Thyroid gland (tissue), 4 donors: Measurements from ENCODE around the gene HSPA12A. TPM values are rescaled to one million over a fixed set of nuclear protein-coding genes. Genes with fewer than 3 reads are reported as not detected.

Experiments used
- DNase-seq, 2 donors: peaks; one replicate each; pipeline ENCODE4 v3.0.0-alpha.2; 2019
- H3K27ac ChIP-seq, 3 donors: fragments of 200-600 bp; sonication (generic); 1 replicate in 2 of 3; 2 replicates in 1 of 3; pipeline ENCODE4 v1.5.1; 2016 to 2019; ENCODE audit warnings: mild to moderate bottlenecking in 1 of 3, moderate library complexity in 1 of 3
- H3K27me3 ChIP-seq: fragments of 200-600 bp; sonication (generic); one replicate; pipeline ENCODE4 v1.5.1; 2019
- H3K36me3 ChIP-seq, 2 donors: fragments of 200-600 bp; sonication (generic); one replicate each; pipeline ENCODE4 v1.5.1; 2016 to 2019
- H3K4me1 ChIP-seq, 2 donors: fragments of 200-600 bp; sonication (generic); one replicate each; pipeline ENCODE4 v1.5.1; 2017 to 2019
- H3K4me3 ChIP-seq, 3 donors: fragments of 200-600 bp; sonication (generic); replicated peaks in 1 of 3; 1 replicate in 2 of 3; 2 replicates in 1 of 3; pipeline ENCODE4 v1.5.1; 2016; ENCODE audit warnings: mild to moderate bottlenecking in 1 of 3
- H3K9me3 ChIP-seq: fragments of 200-600 bp; sonication (generic); one replicate; pipeline ENCODE4 v1.5.1; 2017
- CTCF ChIP-seq, 6 experiments: fragments of 200-600 bp in 3 of 6; fragments of 450-650 bp in 3 of 6; sonication (generic) in 3 of 6; IDR thresholded peaks; one replicate each; pipeline ENCODE4 v1.5.1; 2016 to 2019; ENCODE audit warnings: antibody characterized with exemption in 6 of 6, mild to moderate bottlenecking in 2 of 6, inconsistent platforms in 1 of 6, moderate library complexity in 1 of 6
- POLR2A ChIP-seq, 2 donors: fragments of 450-650 bp; IDR thresholded peaks; one replicate each; pipeline ENCODE4 v1.6.1; 2017; ENCODE audit warnings: antibody characterized with exemption in 2 of 2, mild to moderate bottlenecking in 2 of 2, moderate library complexity in 1 of 2
- WGBS, 2 donors: methylation state at CpG; one replicate each; pipeline ENCODE4 v1.1.5; 2017; 5-methylcytosine and 5-hydroxymethylcytosine counted together
- intact Hi-C: fragments of 100-400 bp; cut with DNase I; formaldehyde crosslinking; loops from one replicate; pipeline ENCODE4 v1.15.1; 2023
- total RNA-seq, 4 donors: library from RNA; depleted of rRNA; stranded (reverse); fragments of >200 nt; gene quantifications; one replicate each; pipeline ENCODE4 v1.2.3, GENCODE V29; 2016

HSPA12A gene
- total RNA-seq, 4 donors from 2014 or later, result 22.6 to 37.3 (median 34.6) TPM

GRCh38 chr10:116683166-116683565 lies 59.2 kb downstream of the HSPA12A start:
- Histone ChIP-seq H3K27me3 (no peaks in the 10 kb centered on the region), H3K36me3 (no peaks in the 10 kb centered on the region), H3K9me3 (no peaks in the 10 kb centered on the region), H3K27ac (no peak overlapping the region), H3K4me3 (no peak overlapping the region), H3K4me1 (peaks cover 3 to 18% of the 10 kb centered on the region in 2 donors)
- 93 to 94% methylated on average over 9 of the region's 9 CpGs for WGBS, 2 donors
- TF ChIP-seq CTCF (IDR thresholded peaks at IDR 0.05) (no peak), POLR2A (IDR thresholded peaks at IDR 0.05) (no peak)
- intact Hi-C loops, result loop anchor here (5.0 kb wide), 1 partner anchor 104 kb away; no protein-coding TSS in a partner anchor
- no peak for DNase-seq

- 95 to 96% methylated on average over 15 of the region's 15 CpGs for WGBS, 2 donors
- H3K4me3 ChIP-seq, result no peak overlapping the region
- H3K9me3 ChIP-seq, result no peaks in the 10 kb centered on the region
- peaks cover 3 to 12% of the 10 kb centered on the region in 2 donors for H3K4me1 ChIP-seq
- DNase-seq, result no peak
- TF ChIP-seq CTCF (IDR thresholded peaks at IDR 0.05) (no peak), POLR2A (IDR thresholded peaks at IDR 0.05) (no peak)
- intact Hi-C loops, result no loop called here
- peaks cover 2 to 7% of the 10 kb centered on the region in 2 donors for H3K36me3 ChIP-seq
- no peak overlapping the region for H3K27ac ChIP-seq
- no peaks in the 10 kb centered on the region for H3K27me3 ChIP-seq
These were observed 63.0 kb downstream of the HSPA12A start for GRCh38 chr10:116679351-116679750.

- Histone ChIP-seq H3K27me3 (no peaks in the 10 kb centered on the region), H3K4me1 (no peaks in the 10 kb centered on the region), H3K36me3 (peaks cover 2 to 12% of the 10 kb centered on the region in 2 donors), H3K27ac (no peak overlapping the region), H3K4me3 (no peak overlapping the region), H3K9me3 (no peaks in the 10 kb centered on the region)
- no peak for DNase-seq
- no peak for TF ChIP-seq POLR2A (IDR thresholded peaks at IDR 0.05)
- TF ChIP-seq CTCF (IDR thresholded peaks at IDR 0.05), result no peak
- intact Hi-C loops, result no loop called here
- WGBS, 2 donors, result 88 to 92% methylated on average over 8 of the region's 8 CpGs
These were observed 65.7 kb downstream of the HSPA12A start for GRCh38 chr10:116676633-116677032.

GRCh38 chr10:116676118-116676517 lies 66.2 kb downstream of the HSPA12A start:
- TF ChIP-seq POLR2A (IDR thresholded peaks at IDR 0.05) (no peak), CTCF (IDR thresholded peaks at IDR 0.05) (no peak)
- Histone ChIP-seq H3K36me3 (peaks cover 2 to 12% of the 10 kb centered on the region in 2 donors), H3K9me3 (no peaks in the 10 kb centered on the region), H3K27me3 (no peaks in the 10 kb centered on the region), H3K27ac (no peak overlapping the region), H3K4me3 (no peak overlapping the region), H3K4me1 (no peaks in the 10 kb centered on the region)
- intact Hi-C loops, result no loop called here
- DNase-seq, result no peak
- WGBS, 2 donors, result 82 to 83% methylated on average over 8 to 11 of the region's 11 CpGs

- 92 to 93% methylated on average over 23 to 24 of the region's 32 CpGs for WGBS, 2 donors
- Histone ChIP-seq H3K4me3 (no peak overlapping the region), H3K36me3 (peaks cover 2 to 12% of the 10 kb centered on the region in 2 donors), H3K4me1 (peaks cover 7 to 9% of the 10 kb centered on the region in 2 donors), H3K27ac (no peak overlapping the region), H3K9me3 (no peaks in the 10 kb centered on the region), H3K27me3 (no peaks in the 10 kb centered on the region)
- intact Hi-C loops, result no loop called here
- no peak for DNase-seq
- TF ChIP-seq POLR2A (IDR thresholded peaks at IDR 0.05), result no peak
- TF ChIP-seq CTCF (IDR thresholded peaks at IDR 0.05), result no peak
These were observed 67.4 kb downstream of the HSPA12A start for GRCh38 chr10:116674901-116675423.
